Keratinocyte (primary cell): ENCODE results near the gene ST8SIA6. TPM values are rescaled to one million over a fixed set of nuclear protein-coding genes. Genes with fewer than 3 reads are reported as not detected.

ENCODE experiments used
- DNase-seq: peaks from one replicate; pipeline ENCODE4 v3.0.0-alpha.2; 2011; ENCODE audit warnings: low read depth, missing footprints, low spot score
- FAIRE-seq: peaks from 2 replicates; lab custom pipeline; 2011; peaks lifted over from hg19 to GRCh38; lab: Jason Lieb, UNC
- H2AFZ ChIP-seq: 2 replicates; pipeline ENCODE4 v1.6.0; 2012; ENCODE audit warnings: low read length, control low read depth, inconsistent platforms; ENCODE audit not compliant: control insufficient read depth
- H3K27ac ChIP-seq: 2 replicates; pipeline ENCODE4 v1.5.1; 2011; ENCODE audit warnings: low read length; ENCODE audit not compliant: control insufficient read depth, insufficient read depth
- H3K27me3 ChIP-seq: 3 replicates; pipeline ENCODE4 v1.6.0; 2011; ENCODE audit warnings: low read length; ENCODE audit not compliant: control insufficient read depth, insufficient read depth; ENCODE audit errors: extremely low read depth
- H3K36me3 ChIP-seq, 2 experiments: 2 replicates in 1 of 2; 3 replicates in 1 of 2; pipeline ENCODE4 v1.5.1; 2011; ENCODE audit warnings: low read length in 2 of 2, mild to moderate bottlenecking in 1 of 2; ENCODE audit not compliant: control insufficient read depth in 2 of 2, insufficient read depth in 2 of 2; ENCODE audit errors: extremely low read depth in 1 of 2
- H3K4me1 ChIP-seq: 3 replicates; pipeline ENCODE4 v1.5.1; 2011; ENCODE audit warnings: low read length; ENCODE audit not compliant: control insufficient read depth, insufficient read depth; ENCODE audit errors: extremely low read depth
- H3K4me2 ChIP-seq: 3 replicates; pipeline ENCODE4 v1.6.0; 2011; ENCODE audit warnings: low read depth, low read length; ENCODE audit not compliant: control insufficient read depth, insufficient read depth; ENCODE audit errors: extremely low read depth
- H3K4me3 ChIP-seq, 3 experiments: fragments of 200-600 bp in 1 of 3; sonication (generic) in 1 of 3; 2 replicates in 2 of 3; 3 replicates in 1 of 3; pipeline ENCODE4 v1.5.1; 2011 to 2016; ENCODE audit warnings: low read length in 3 of 3, mild to moderate bottlenecking in 3 of 3, control low read depth in 2 of 3, inconsistent platforms in 1 of 3, low read depth in 1 of 3, mixed read lengths in 1 of 3, mixed run types in 1 of 3, moderate library complexity in 1 of 3; ENCODE audit not compliant: control insufficient read depth in 2 of 3, insufficient read depth in 2 of 3; ENCODE audit errors: extremely low read depth in 1 of 3
- H3K79me2 ChIP-seq: 2 replicates; pipeline ENCODE4 v1.6.0; 2012; ENCODE audit warnings: low read length; ENCODE audit not compliant: control insufficient read depth, insufficient read depth
- H3K9ac ChIP-seq: 3 replicates; pipeline ENCODE4 v1.6.0; 2011; ENCODE audit warnings: low read length; ENCODE audit not compliant: control insufficient read depth, insufficient read depth; ENCODE audit errors: extremely low read depth
- H3K9me1 ChIP-seq: 3 replicates; pipeline ENCODE4 v1.6.0; 2011; ENCODE audit warnings: low read length; ENCODE audit not compliant: control insufficient read depth, insufficient read depth; ENCODE audit errors: extremely low read depth
- H3K9me3 ChIP-seq: 2 replicates; pipeline ENCODE4 v1.5.1; 2012; ENCODE audit warnings: low read depth, low read length; ENCODE audit not compliant: control insufficient read depth
- H4K20me1 ChIP-seq: 3 replicates; pipeline ENCODE4 v1.6.0; 2011; ENCODE audit warnings: low read length; ENCODE audit not compliant: control insufficient read depth, insufficient read depth; ENCODE audit errors: extremely low read depth
- CTCF ChIP-seq, 3 experiments: IDR thresholded peaks in 1 of 3; conservative IDR thresholded peaks in 1 of 3; optimal IDR thresholded peaks in 1 of 3; 2 replicates in 2 of 3; 3 replicates in 1 of 3; pipeline versions ENCODE3 to v1.5.1; 2011; ENCODE audit warnings: low read length in 3 of 3, mild to moderate bottlenecking in 3 of 3, moderate library complexity in 2 of 3, control low read depth in 1 of 3, inconsistent platforms in 1 of 3; ENCODE audit not compliant: insufficient read depth in 2 of 3; ENCODE audit errors: extremely low read depth in 1 of 3
- EZH2 ChIP-seq: IDR thresholded peaks from one replicate; pipeline ENCODE4 v1.6.1; 2012; ENCODE audit warnings: inconsistent platforms, mild to moderate bottlenecking, low read length, moderate library complexity
- dilution Hi-C: fragments of 300-500 bp; cut with MboI; formaldehyde crosslinking; loops from one replicate; pipeline ENCODE4 v1.7.0; 2020; ENCODE audit warnings: low sequenced_read_pairs; ENCODE audit not compliant: extremely low pct_ligation_motif_present
- polyA plus RNA-seq, 5 experiments: library from polyadenylated mRNA; depleted of rRNA in 3 of 5; stranded (reverse) in 3 of 5; stranded (forward) in 1 of 5; unstranded in 1 of 5; fragments of >200 nt; gene quantifications; 1 replicate in 1 of 5; 2 replicates in 3 of 5; 3 replicates in 1 of 5; pipeline versions ENCODE4 v1.2.1 to v1.2.3, GENCODE V29; 2011 to 2012; ENCODE audit warnings: missing spikeins in 2 of 5, low read depth in 1 of 5, low replicate concordance in 1 of 5

The ST8SIA6 gene
- polyA plus RNA-seq, 1 donor (not counting 4 experiments of a cell fraction or from before 2014, with no cell fraction given): not detected

GRCh38 chr10:17344206-17344605, 110.2 kb downstream of the ST8SIA6 start:
- H3K9ac ChIP-seq: no peak overlapping the region
- TF ChIP-seq EZH2 (no peak), CTCF (optimal IDR thresholded peaks at IDR 0.05 in 1 of 3, IDR thresholded peaks at IDR 0.05 in 1 of 3, conservative IDR thresholded peaks at IDR 0.05 in 1 of 3; ENCODE audit: extremely low read depth in 1 of 3, insufficient read depth in 2 of 3, low read length in 3 of 3) (no peak)
- H3K36me3 ChIP-seq: no peaks in the 10 kb centered on the region
- no peaks in the 10 kb centered on the region for H3K79me2 ChIP-seq
- H3K9me1 ChIP-seq: peaks cover 2% of the 10 kb centered on the region
- FAIRE-seq: no peak
- DNase-seq: no peak
- H3K27ac ChIP-seq: no peak overlapping the region
- dilution Hi-C loops: no loop called here
- H3K4me1 ChIP-seq: peaks cover 10% of the 10 kb centered on the region
- H3K4me3 ChIP-seq: no peak overlapping the region
- H3K27me3 ChIP-seq: no peaks in the 10 kb centered on the region
- H3K4me2 ChIP-seq: no peak overlapping the region
- H2AFZ ChIP-seq: no peak overlapping the region
- no peaks in the 10 kb centered on the region for H4K20me1 ChIP-seq
- peaks cover 2% of the 10 kb centered on the region for H3K9me3 ChIP-seq

GRCh38 chr10:17343118-17343517, 111.3 kb downstream of the ST8SIA6 start:
- H3K4me2 ChIP-seq: no peak overlapping the region
- FAIRE-seq: no peak
- H3K27ac ChIP-seq: no peak overlapping the region
- dilution Hi-C loops: no loop called here
- no peak overlapping the region for H2AFZ ChIP-seq
- H3K9ac ChIP-seq: no peak overlapping the region
- no peaks in the 10 kb centered on the region for H3K79me2 ChIP-seq
- H3K9me3 ChIP-seq: peaks cover 2% of the 10 kb centered on the region
- no peak for DNase-seq
- no peak overlapping the region for H3K4me3 ChIP-seq
- H3K27me3 ChIP-seq: no peaks in the 10 kb centered on the region
- no peak for TF ChIP-seq CTCF (optimal IDR thresholded peaks at IDR 0.05 in 1 of 3, IDR thresholded peaks at IDR 0.05 in 1 of 3, conservative IDR thresholded peaks at IDR 0.05 in 1 of 3; ENCODE audit: extremely low read depth in 1 of 3, insufficient read depth in 2 of 3, low read length in 3 of 3)
- TF ChIP-seq EZH2: no peak
- H3K4me1 ChIP-seq: peaks cover under 1% of the 10 kb centered on the region
- H3K36me3 ChIP-seq: no peaks in the 10 kb centered on the region
- no peaks in the 10 kb centered on the region for H4K20me1 ChIP-seq
- H3K9me1 ChIP-seq: no peaks in the 10 kb centered on the region
